Spleen (tissue), 7 donors: ENCODE data around the gene PRKRIP1.

ENCODE experiments used
- POLR2AphosphoS5 ChIP-seq, 3 donors: sonication (generic); formaldehyde crosslinking; IDR thresholded peaks; one replicate each; pipeline ENCODE4 v1.5.1; 2017; ENCODE audit warnings: antibody characterized with exemption in 3 of 3
- TF ChIP-seq, protein P1 (sequence below), 11 experiments: fragments of 200-600 bp in 7 of 11; fragments of 450-650 bp in 4 of 11; sonication (generic) in 4 of 11; IDR thresholded peaks in 8 of 11; conservative IDR thresholded peaks in 3 of 11; 1 replicate in 7 of 11; 2 replicates in 4 of 11; pipeline versions ENCODE4 v1.4.0 to v1.8.0; 2016 to 2021; ENCODE audit warnings: antibody characterized with exemption in 11 of 11, inconsistent platforms in 4 of 11, mild to moderate bottlenecking in 1 of 11
- donor health status: DM: no; HTN: no; CAD: no; lungs with moderate emphysema.
- donor health status: DM: no; HTN: no; CAD: no.
- donor health status: DM: no; HTN: no; CAD: no.

DNA sequence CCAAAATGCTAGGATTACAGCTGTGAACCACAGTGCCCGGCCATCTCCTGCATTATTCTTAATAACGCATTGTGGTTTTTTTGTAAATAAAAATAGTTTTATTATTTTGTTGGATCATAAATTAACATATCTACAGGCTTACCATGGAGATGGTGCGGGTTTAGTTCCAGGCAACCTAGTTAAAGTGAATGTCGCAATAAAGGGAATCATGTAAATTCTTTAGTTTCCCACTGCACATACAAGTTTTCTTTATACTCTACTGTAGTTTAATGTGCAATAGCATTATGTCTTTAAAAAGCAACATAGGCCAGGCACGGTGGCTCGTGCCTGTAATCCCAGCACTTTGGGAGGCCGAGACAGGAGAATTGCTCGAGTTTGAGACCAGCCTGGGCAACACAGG lies 2.4 kb downstream of the PRKRIP1 start:
- TF ChIP-seq, protein P1, sequence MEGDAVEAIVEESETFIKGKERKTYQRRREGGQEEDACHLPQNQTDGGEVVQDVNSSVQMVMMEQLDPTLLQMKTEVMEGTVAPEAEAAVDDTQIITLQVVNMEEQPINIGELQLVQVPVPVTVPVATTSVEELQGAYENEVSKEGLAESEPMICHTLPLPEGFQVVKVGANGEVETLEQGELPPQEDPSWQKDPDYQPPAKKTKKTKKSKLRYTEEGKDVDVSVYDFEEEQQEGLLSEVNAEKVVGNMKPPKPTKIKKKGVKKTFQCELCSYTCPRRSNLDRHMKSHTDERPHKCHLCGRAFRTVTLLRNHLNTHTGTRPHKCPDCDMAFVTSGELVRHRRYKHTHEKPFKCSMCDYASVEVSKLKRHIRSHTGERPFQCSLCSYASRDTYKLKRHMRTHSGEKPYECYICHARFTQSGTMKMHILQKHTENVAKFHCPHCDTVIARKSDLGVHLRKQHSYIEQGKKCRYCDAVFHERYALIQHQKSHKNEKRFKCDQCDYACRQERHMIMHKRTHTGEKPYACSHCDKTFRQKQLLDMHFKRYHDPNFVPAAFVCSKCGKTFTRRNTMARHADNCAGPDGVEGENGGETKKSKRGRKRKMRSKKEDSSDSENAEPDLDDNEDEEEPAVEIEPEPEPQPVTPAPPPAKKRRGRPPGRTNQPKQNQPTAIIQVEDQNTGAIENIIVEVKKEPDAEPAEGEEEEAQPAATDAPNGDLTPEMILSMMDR (IDR thresholded peaks at IDR 0.05 in 8 of 11, conservative IDR thresholded peaks at IDR 0.05 in 3 of 11): no peak
- no peak for TF ChIP-seq POLR2AphosphoS5 (IDR thresholded peaks at IDR 0.05)
